Gastroesophageal sphincter (tissue), 4 donors: Measurements from ENCODE around the gene STK11IP. TPM values are rescaled to one million over a fixed set of nuclear protein-coding genes. Genes with fewer than 3 reads are reported as not detected.
A peak's percentile ranks its signal among the peaks of the same experiment; 100 is the strongest.

Experiments
- ATAC-seq: fragments of 150-250 bp; one replicate; pipeline ENCODE4 v1.9.1; 2016; ENCODE audit warnings: mild to moderate bottlenecking, moderate library complexity
- H3K27ac ChIP-seq, 4 donors: fragments of 200-600 bp; sonication (generic) in 3 of 4; 1 replicate in 3 of 4; 2 replicates in 1 of 4; pipeline ENCODE4 v1.5.1; 2016 to 2019
- H3K27me3 ChIP-seq: fragments of 200-600 bp; sonication (generic); one replicate; pipeline ENCODE4 v1.5.1; 2019
- H3K36me3 ChIP-seq, 2 donors: fragments of 200-600 bp; sonication (generic); one replicate each; pipeline ENCODE4 v1.5.1; 2019; ENCODE audit warnings: control low read depth in 1 of 2
- H3K4me1 ChIP-seq, 3 donors: fragments of 200-600 bp; sonication (generic); 1 replicate in 2 of 3; 2 replicates in 1 of 3; pipeline ENCODE4 v1.5.1; 2016 to 2019; ENCODE audit warnings: control low read depth in 2 of 3
- H3K4me3 ChIP-seq, 2 donors: fragments of 200-600 bp; sonication (generic); one replicate each; pipeline ENCODE4 v1.5.1; 2019; ENCODE audit warnings: mild to moderate bottlenecking in 1 of 2, moderate library complexity in 1 of 2
- H3K9me3 ChIP-seq, 3 donors: fragments of 200-600 bp; sonication (generic); one replicate each; pipeline ENCODE4 v1.5.1; 2017 to 2019; ENCODE audit warnings: control low read depth in 2 of 3
- CTCF ChIP-seq, 4 experiments: fragments of 200-600 bp in 2 of 4; fragments of 450-650 bp in 2 of 4; sonication (generic) in 1 of 4; IDR thresholded peaks; one replicate each; pipeline ENCODE4 v1.5.1; 2017 to 2019; ENCODE audit warnings: antibody characterized with exemption in 4 of 4, mild to moderate bottlenecking in 2 of 4, moderate library complexity in 2 of 4
- EP300 ChIP-seq: sonication (generic); formaldehyde crosslinking; IDR thresholded peaks from one replicate; pipeline ENCODE4 v1.6.1; 2017; ENCODE audit warnings: antibody characterized with exemption, mild to moderate bottlenecking
- POLR2A ChIP-seq, 2 donors: fragments of 450-650 bp; IDR thresholded peaks; one replicate each; pipeline ENCODE4 v1.6.1; 2017; ENCODE audit warnings: antibody characterized with exemption in 2 of 2, mild to moderate bottlenecking in 2 of 2, moderate library complexity in 1 of 2
- POLR2AphosphoS5 ChIP-seq: sonication (generic); formaldehyde crosslinking; IDR thresholded peaks from one replicate; pipeline ENCODE4 v1.6.1; 2017; ENCODE audit warnings: antibody characterized with exemption
- WGBS, 2 donors: methylation state at CpG; one replicate each; pipeline ENCODE4 v1.1.5; 2018; ENCODE audit warnings: low coverage in 1 of 2; 5-methylcytosine and 5-hydroxymethylcytosine counted together
- total RNA-seq, 4 donors: library from RNA; depleted of rRNA; stranded (reverse); fragments of >200 nt; gene quantifications; one replicate each; pipeline ENCODE4 v1.1.0, GENCODE V29; 2016

Gene STK11IP
- total RNA-seq, 4 donors from 2014 or later = 7.0 to 19.2 (median 14.7) TPM

GRCh38 chr2:219642069-219642454, 44.4 kb downstream of the STK11IP start:
- no peaks in the 10 kb centered on the region for H3K27me3 ChIP-seq

GRCh38 chr2:219642465-219643083, 44.9 kb downstream of the STK11IP start:
- no peaks in the 10 kb centered on the region for H3K9me3 ChIP-seq
- H3K27ac ChIP-seq = peak overlapping the region in 3 of 4 donors; percentile 12 to 70 (median 63)
- H3K4me3 ChIP-seq = no peak overlapping the region
- WGBS, 2 donors = 17 to 33% methylated on average over 6 to 7 of the region's 24 CpGs
- ATAC-seq = peak; percentile 94
- TF ChIP-seq EP300 (no peak), POLR2AphosphoS5 (peak; percentile 68), POLR2A (IDR thresholded peaks at IDR 0.05) (no peak), CTCF (IDR thresholded peaks at IDR 0.05) (peak in 3 of 4 experiments; percentile 98 to 100 (median 100))
- H3K4me1 ChIP-seq = peaks cover 0 to 33% (median 7%) of the 10 kb centered on the region in 3 donors
- H3K36me3 ChIP-seq = peaks cover 0 to 21% of the 10 kb centered on the region in 2 donors
- no peaks in the 10 kb centered on the region for H3K27me3 ChIP-seq

More at GRCh38 chr2:219642069-219642454, 44.4 kb downstream of the STK11IP start:
- Histone ChIP-seq H3K27ac (peak overlapping the region in 3 of 4 donors; percentile 12 to 70 (median 63)), H3K9me3 (no peaks in the 10 kb centered on the region), H3K4me3 (no peak overlapping the region), H3K36me3 (peaks cover 0 to 22% of the 10 kb centered on the region in 2 donors), H3K4me1 (peaks cover 0 to 33% (median 7%) of the 10 kb centered on the region in 3 donors)
- WGBS, 2 donors = 65% methylated on average over 4 of the region's 8 CpGs; no CpG with 5 or more reads in 1 of the 2 donors
- peak; percentile 1 for ATAC-seq
- TF ChIP-seq POLR2AphosphoS5 (no peak), CTCF (IDR thresholded peaks at IDR 0.05) (no peak), EP300 (no peak), POLR2A (IDR thresholded peaks at IDR 0.05) (no peak)

- 92% methylated on average over 2 of the region's 7 CpGs; no CpG with 5 or more reads in 1 of the 2 donors for WGBS, 2 donors
- Histone ChIP-seq H3K9me3 (no peaks in the 10 kb centered on the region), H3K4me1 (peaks cover 0 to 33% (median 7%) of the 10 kb centered on the region in 3 donors), H3K27me3 (no peaks in the 10 kb centered on the region), H3K4me3 (no peak overlapping the region), H3K27ac (peak overlapping the region in 1 of 4 donors; percentile 40), H3K36me3 (peaks cover 0 to 16% of the 10 kb centered on the region in 2 donors)
- no peak for ATAC-seq
- TF ChIP-seq POLR2A (IDR thresholded peaks at IDR 0.05) (no peak), EP300 (no peak), CTCF (IDR thresholded peaks at IDR 0.05) (no peak), POLR2AphosphoS5 (no peak)
Observed at GRCh38 chr2:219643084-219643473, 45.4 kb downstream of the STK11IP start.

- TF ChIP-seq CTCF (IDR thresholded peaks at IDR 0.05) = no peak
- no peak for TF ChIP-seq EP300
- H3K4me3 ChIP-seq = no peak overlapping the region
- H3K27me3 ChIP-seq = no peaks in the 10 kb centered on the region
- 83 to 85% methylated on average over 7 of the region's 14 CpGs for WGBS, 2 donors
- H3K36me3 ChIP-seq = peaks cover 0 to 7% of the 10 kb centered on the region in 2 donors
- no peaks in the 10 kb centered on the region for H3K9me3 ChIP-seq
- peaks cover 0 to 33% (median 7%) of the 10 kb centered on the region in 3 donors for H3K4me1 ChIP-seq
- no peak for ATAC-seq
- no peak overlapping the region for H3K27ac ChIP-seq
Observed at GRCh38 chr2:219643788-219644398, 46.2 kb downstream of the STK11IP start.
